GM21717 (cell line): ENCODE measurements around the gene RTN1.

Experiments
- ATAC-seq: cut with Tn5 transposase; IDR thresholded peaks from one replicate; pipeline ENCODE4 v1.9.1; 2021; ENCODE audit warnings: mild to moderate bottlenecking, moderate library complexity; ENCODE audit not compliant: unreplicated experiment

RTN1 gene

DNA sequence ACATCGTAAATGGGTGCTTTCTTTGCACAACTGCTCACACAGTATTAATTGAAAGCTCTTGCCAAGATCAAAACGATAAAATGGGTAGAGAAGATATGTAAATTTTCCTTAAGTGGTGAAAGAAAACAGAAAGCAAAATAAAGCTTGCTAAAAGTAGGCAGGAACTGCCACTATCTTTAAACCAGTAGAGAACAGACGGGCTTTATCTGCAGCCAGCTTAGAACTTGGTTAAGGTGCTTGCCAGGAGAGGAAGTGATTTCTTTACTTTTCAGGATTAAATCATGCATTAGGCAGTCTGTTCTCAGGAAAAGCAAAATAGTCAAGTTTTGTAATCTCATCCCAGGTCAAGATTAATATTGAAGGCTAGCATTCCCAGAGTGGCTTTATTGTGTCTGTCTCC lies 237.1 kb downstream of the RTN1 start:
- no peak for ATAC-seq

GRCh38 chr14:59632381-59632780 lies 238.2 kb downstream of the RTN1 start:
- no peak for ATAC-seq

DNA sequence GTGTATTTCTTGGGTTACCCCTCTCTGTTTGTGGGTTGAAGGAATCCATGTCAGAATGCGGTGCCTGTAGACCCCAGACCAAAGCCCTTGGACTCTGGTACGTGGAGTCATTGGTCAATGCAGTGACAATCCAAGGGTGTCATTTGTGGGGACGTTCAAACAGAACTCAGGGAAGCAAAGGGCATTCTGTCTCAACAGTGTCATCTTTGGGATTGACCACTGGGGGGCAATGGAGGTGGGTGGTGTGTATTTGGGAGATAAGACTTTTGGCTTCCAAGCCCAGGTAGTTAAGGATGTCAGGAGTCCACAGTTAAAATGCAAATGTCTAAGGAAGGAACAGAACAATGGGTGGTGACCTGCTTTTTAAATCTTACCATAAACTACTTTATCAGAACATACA lies 239.3 kb downstream of the RTN1 start:
- ATAC-seq: no peak

DNA sequence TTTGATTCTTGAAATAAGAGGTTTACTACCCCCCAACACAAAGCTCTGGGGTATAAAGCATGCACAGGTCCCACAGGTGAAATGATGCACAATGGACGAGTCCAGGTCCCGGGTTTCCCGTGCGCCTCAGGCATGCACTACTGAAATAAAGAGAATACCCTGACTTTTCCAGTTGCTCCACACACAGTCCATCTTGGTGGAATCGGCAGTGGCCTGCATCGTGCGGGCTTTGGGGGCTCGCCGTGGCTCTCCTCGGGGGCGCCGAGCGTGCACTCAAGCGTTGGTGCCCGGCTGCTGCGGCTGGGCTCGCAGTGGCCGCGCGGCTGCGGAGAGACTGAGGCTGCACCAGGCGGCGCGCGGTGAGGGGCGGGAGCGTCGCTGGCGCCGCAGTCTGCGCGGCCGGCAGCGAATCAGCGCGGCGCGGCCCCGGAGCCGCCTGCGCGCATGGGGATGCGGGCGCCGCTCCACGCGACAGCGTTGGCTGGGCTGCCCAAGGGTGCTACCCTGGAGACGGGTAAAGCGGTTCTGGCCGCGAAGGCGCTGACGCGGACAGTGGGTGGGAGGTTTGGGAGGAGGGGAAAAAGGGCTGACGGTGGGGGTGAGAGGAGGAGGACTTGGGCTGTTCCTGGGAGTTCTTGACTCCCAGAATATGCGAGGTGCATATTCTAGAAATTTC lies 240.2 kb downstream of the RTN1 start:
- no peak for ATAC-seq

GRCh38 chr14:59629444-59630287 lies 240.9 kb downstream of the RTN1 start:
- no peak for ATAC-seq

- no peak for ATAC-seq
These were observed 243.5 kb downstream of the RTN1 start for GRCh38 chr14:59627011-59627520.

GRCh38 chr14:59622631-59623030 lies 247.9 kb downstream of the RTN1 start:
- no peak for ATAC-seq

DNA sequence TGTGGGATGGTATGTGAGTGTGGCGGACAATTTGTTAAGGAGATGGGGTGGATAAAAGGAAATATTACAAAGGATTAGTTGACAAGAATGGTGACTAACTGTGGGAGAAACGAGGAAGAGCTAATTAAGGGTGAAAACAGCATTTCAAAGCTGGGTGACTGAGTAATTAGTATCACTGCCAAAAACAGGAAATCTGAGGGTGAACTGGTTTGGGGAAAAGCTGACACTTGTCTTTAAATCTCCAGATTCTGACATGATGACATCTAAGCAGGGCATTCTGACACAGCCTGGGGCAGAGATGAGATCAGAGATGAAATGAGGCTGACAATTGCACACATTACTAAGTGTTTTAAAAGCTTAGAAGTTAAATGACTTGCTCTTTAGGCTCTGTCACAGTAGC lies 251.5 kb downstream of the RTN1 start:
- ATAC-seq: no peak

DNA sequence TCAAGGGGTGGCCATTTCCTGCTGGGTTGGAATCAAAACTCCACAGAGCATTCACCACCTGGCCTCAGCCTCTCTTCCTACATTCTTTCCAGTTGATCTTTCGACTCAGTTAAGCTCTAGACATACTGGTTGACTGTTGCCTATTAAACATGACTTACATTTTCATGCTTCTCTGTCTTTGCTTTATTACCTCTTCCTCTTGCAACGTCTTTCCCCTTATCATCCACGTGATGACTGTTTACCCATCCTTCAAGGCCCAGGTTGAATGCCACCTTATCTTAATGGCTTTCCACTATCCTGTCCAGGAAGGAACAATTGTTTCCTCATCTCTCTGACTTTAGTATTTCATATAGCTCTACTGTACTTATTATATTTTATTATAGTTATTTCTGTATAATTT lies 269.5 kb downstream of the RTN1 start:
- ATAC-seq: no peak

DNA sequence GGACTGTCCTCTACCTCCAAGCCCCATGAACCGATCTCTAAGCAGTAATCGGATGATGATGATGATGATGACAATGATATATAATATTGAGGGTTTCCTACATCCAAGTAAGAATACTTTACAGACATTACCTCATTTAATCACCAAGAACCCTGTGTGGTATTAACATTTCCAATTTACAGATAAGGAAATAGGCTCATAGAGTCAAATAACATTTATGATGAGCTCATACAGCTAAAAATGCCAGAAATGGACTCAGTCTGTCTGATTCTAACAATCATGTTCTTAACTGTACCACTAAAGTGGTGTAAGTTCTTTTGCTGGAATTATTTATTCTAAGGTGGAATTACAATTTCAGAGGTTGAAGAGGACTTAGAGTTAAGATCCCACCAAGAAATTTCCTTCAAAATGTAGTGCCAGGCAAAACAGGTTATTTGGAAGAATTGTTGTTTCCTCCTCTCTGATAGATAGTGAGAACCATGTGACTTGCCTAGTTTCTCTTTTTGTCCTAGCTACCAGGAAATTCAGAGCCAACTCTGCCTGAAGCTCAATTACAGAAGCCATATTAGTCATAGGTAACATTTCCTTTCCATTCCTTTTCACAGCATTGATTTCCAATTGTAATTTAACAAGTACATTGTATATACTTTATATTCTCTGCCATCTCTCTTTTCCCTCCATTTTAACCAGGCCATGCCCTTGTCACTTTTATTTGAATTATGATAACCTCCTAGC lies 270.2 kb downstream of the RTN1 start:
- no peak for ATAC-seq

- no peak for ATAC-seq
These were observed 275.5 kb downstream of the RTN1 start for GRCh38 chr14:59595071-59595470.

DNA sequence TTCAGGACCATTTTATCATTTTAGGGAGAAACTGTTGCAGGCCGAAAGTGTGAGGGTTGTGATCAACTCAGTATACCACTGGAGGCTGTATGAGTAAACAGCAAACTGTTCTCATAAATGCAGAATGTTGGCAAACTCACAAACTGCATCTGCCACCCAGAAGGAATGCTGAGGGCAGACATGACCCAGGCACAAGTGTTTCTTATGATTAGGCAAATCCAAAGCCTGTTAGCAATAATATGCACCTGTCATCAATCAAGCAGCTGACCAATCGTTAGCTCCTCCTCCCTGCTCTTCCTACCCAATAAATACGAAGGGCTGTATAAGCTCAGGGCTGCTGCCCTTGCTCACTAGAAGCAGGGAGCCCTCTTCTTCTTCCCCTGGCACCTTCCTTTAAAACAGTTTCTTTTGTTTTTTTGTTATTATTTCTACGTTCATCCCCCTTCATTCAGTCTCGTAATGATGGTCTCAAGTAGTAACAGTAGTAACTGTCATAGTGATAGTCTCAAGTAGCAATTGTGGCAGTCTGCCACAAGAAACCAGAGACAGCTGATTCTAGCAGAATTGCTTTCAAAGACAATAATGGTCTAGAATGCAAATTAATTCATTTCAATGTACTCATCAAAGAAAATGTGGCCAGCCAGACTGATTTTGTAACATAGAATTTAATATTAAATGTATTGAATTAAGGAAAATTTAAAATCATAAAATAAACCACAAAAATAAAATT lies 278.8 kb downstream of the RTN1 start:
- ATAC-seq: no peak

- no peak for ATAC-seq
These were observed 282.5 kb downstream of the RTN1 start for GRCh38 chr14:59588101-59588500.

GRCh38 chr14:59585891-59586554 lies 284.6 kb downstream of the RTN1 start:
- ATAC-seq: no peak

GRCh38 chr14:59583755-59584154 lies 286.8 kb downstream of the RTN1 start:
- no peak for ATAC-seq

- no peak for ATAC-seq
These were observed 287.6 kb downstream of the RTN1 start for GRCh38 chr14:59582845-59583509.

GRCh38 chr14:59582161-59582560 lies 288.4 kb downstream of the RTN1 start:
- ATAC-seq: no peak

GRCh38 chr14:59580911-59581310 lies 289.7 kb downstream of the RTN1 start:
- no peak for ATAC-seq

DNA sequence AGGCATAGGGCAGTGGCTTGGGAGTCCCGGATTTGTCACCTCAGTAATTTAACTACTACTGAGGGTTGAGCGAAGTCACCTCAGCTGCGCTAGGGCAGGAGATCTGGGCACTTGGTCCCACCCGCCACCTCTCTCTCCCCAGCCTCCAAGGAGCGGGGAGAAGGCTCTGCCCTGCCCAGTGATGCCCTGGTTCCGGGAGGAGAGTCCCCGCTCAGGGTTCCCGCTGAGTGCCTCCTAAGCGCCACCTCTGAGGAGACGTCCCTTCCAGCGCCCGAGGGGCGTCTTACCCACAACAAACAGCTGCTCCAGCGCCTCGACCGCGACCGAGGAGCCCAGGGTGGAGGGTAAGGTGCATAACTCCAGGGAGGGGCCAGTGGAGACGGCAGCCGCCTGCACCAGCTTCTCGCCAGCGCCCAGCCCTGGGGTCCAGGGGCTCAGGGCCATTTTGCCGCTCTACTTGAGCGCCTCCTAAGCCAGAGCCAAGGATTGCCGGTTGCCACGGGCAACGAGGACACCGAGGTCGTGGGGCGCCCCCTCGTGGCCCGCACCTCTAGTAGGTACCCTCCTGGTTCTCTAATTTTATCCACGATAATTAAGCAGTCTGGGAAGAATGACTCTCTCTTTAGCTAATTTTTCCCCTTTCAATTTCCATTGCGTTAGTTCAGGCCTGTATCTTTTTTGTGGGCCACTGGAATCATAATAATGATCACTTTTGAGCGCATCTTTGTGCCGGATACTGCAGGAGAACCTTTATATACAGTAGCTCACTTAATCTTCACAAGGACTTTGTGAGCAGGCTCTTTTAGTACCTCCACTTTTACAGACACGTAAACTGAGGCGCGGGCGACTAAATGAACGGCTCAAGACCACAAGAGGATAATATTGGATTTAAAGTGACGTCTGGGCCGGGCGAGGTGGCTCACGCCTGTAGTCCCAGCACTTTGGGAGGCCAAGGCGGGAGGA lies 294.0 kb downstream of the RTN1 start, which contains the start of gene CCDC175:
Gene CCDC175, minus strand, starts transcription at position 481 of the 963 bp plus-strand sequence. Its CDS starts 37 bp downstream, at position 444.
- peak; percentile 97 for ATAC-seq
